ENCODE results near the gene KCNQ5.

DNA sequence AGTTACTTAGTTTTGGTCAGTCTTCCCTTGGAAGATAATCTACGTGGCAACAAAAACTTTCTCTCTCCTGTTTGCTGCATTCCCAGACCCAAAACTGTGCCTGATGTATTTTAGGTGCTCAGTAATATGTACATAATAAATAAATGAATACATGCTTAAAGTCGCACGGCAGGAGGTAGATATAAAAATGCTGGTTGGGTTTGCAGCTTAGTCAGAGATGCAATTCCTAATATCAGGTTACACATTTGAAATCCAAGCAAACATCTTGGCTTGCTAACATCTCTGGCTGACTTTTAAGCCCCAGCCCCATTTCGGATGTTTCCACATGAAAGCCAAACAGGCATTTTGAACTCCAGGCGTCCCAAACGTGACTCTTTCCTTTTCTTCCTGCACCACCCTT lies 91.0 kb downstream of the KCNQ5 start:
- TF ChIP-seq, protein P1, sequence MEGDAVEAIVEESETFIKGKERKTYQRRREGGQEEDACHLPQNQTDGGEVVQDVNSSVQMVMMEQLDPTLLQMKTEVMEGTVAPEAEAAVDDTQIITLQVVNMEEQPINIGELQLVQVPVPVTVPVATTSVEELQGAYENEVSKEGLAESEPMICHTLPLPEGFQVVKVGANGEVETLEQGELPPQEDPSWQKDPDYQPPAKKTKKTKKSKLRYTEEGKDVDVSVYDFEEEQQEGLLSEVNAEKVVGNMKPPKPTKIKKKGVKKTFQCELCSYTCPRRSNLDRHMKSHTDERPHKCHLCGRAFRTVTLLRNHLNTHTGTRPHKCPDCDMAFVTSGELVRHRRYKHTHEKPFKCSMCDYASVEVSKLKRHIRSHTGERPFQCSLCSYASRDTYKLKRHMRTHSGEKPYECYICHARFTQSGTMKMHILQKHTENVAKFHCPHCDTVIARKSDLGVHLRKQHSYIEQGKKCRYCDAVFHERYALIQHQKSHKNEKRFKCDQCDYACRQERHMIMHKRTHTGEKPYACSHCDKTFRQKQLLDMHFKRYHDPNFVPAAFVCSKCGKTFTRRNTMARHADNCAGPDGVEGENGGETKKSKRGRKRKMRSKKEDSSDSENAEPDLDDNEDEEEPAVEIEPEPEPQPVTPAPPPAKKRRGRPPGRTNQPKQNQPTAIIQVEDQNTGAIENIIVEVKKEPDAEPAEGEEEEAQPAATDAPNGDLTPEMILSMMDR (IDR thresholded peaks at IDR 0.05): no peak
- TF ChIP-seq EZH2 (IDR thresholded peaks at IDR 0.05): no peak
- no peak for TF ChIP-seq EZH2phosphoT487 (IDR thresholded peaks at IDR 0.05)
